Astrocyte (in vitro differentiated cells and primary cell): ENCODE data around the gene SLC23A3.
"Not testable (repeated sequence)": the region's sequence is repeated elsewhere in the genome, so short reads cannot be mapped to it uniquely, and the experiment has no call there.

Experiments used
- EZH2 ChIP-seq: IDR thresholded peaks from 2 replicates; pipeline ENCODE4 v1.6.1; 2012; ENCODE audit warnings: mild to moderate bottlenecking, low read length, inconsistent platforms; ENCODE audit not compliant: insufficient read depth
- TF ChIP-seq, protein P1 (sequence below): IDR thresholded peaks from 2 replicates; pipeline ENCODE4 v1.5.1; 2011; ENCODE audit warnings: low read depth, mild to moderate bottlenecking, inconsistent platforms, low read length, moderate library complexity; ENCODE audit not compliant: insufficient read depth

DNA sequence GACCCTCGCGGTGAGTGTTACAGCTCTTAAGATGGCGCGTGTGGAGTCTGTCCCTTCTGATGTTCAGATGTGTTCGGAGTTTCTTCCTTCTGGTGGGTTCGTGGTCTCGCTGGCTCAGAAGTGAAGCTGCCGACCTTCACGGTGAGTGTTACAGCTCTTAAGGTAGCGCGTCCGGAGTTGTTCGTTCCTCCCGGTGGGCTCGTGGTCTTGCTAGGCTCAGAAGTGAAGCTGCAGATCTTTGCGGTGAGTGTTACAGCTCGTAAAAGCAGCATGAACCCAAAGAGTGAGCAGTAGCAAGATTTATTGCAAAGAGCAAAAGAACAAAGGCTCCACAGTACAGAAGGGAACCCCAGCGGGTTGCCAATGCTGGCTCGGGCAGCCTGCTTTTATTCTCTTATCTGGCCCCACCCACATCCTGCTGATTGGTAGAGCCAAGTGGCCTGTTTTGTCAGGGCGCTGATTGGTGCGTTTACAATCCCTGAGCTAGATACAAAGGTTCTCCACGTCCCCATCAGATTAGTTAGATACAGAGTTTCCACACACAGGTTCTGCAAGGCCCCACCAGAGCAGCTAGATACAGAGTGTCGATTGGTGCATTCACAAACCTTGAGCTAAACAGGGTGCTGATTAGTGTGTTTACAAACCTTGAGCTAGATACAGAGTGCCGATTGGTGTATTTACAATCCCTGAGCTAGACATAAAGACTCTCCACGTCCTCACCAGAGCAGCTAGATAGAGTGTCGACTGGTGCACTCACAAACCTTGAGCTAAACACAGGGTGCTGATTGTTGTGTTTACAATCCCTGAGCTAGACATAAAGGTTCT, 30.9 kb upstream of the SLC23A3 start:
- TF ChIP-seq, protein P1, sequence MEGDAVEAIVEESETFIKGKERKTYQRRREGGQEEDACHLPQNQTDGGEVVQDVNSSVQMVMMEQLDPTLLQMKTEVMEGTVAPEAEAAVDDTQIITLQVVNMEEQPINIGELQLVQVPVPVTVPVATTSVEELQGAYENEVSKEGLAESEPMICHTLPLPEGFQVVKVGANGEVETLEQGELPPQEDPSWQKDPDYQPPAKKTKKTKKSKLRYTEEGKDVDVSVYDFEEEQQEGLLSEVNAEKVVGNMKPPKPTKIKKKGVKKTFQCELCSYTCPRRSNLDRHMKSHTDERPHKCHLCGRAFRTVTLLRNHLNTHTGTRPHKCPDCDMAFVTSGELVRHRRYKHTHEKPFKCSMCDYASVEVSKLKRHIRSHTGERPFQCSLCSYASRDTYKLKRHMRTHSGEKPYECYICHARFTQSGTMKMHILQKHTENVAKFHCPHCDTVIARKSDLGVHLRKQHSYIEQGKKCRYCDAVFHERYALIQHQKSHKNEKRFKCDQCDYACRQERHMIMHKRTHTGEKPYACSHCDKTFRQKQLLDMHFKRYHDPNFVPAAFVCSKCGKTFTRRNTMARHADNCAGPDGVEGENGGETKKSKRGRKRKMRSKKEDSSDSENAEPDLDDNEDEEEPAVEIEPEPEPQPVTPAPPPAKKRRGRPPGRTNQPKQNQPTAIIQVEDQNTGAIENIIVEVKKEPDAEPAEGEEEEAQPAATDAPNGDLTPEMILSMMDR: not testable (repeated sequence)
- not testable (repeated sequence) for TF ChIP-seq EZH2
